ENCODE measurements around the gene CYP24A1.

GRCh38 chr20:54203281-54203680 lies 29.5 kb upstream of the CYP24A1 start:
- TF ChIP-seq POLR2A (IDR thresholded peaks at IDR 0.05) = no peak
- TF ChIP-seq, protein P1, sequence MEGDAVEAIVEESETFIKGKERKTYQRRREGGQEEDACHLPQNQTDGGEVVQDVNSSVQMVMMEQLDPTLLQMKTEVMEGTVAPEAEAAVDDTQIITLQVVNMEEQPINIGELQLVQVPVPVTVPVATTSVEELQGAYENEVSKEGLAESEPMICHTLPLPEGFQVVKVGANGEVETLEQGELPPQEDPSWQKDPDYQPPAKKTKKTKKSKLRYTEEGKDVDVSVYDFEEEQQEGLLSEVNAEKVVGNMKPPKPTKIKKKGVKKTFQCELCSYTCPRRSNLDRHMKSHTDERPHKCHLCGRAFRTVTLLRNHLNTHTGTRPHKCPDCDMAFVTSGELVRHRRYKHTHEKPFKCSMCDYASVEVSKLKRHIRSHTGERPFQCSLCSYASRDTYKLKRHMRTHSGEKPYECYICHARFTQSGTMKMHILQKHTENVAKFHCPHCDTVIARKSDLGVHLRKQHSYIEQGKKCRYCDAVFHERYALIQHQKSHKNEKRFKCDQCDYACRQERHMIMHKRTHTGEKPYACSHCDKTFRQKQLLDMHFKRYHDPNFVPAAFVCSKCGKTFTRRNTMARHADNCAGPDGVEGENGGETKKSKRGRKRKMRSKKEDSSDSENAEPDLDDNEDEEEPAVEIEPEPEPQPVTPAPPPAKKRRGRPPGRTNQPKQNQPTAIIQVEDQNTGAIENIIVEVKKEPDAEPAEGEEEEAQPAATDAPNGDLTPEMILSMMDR (IDR thresholded peaks at IDR 0.05) = no peak
- no peak for TF ChIP-seq EP300 (IDR thresholded peaks at IDR 0.05)

All from ovary (tissue), 3 donors.